Left ventricle myocardium inferior (tissue), 1 donor: Measurements from ENCODE around the gene INAFM2. TPM values are rescaled to one million over a fixed set of nuclear protein-coding genes. Genes with fewer than 3 reads are reported as not detected.

Experiments
- DNase-seq: peaks from one replicate; pipeline ENCODE4 v3.0.0-alpha.2; 2020
- H3K27ac ChIP-seq: fragments of 200-600 bp; replicated peaks from 2 replicates; pipeline ENCODE4 v1.8.0; 2021
- H3K27me3 ChIP-seq: fragments of 200-600 bp; 2 replicates; pipeline ENCODE4 v1.8.0; 2021; ENCODE audit warnings: low read depth
- H3K36me3 ChIP-seq: fragments of 200-600 bp; 2 replicates; pipeline ENCODE4 v1.8.0; 2021
- H3K4me1 ChIP-seq: fragments of 200-600 bp; 2 replicates; pipeline ENCODE4 v1.8.0; 2021
- H3K4me3 ChIP-seq: fragments of 200-600 bp; 2 replicates; pipeline ENCODE4 v1.8.0; 2021; ENCODE audit warnings: mild to moderate bottlenecking, moderate library complexity
- H3K9me3 ChIP-seq: fragments of 200-600 bp; replicated peaks from 2 replicates; pipeline ENCODE4 v1.8.0; 2021
- intact Hi-C: fragments of 100-400 bp; cut with micrococcal nuclease; formaldehyde crosslinking; loops from one replicate; pipeline ENCODE4 v1.11.0; 2022
- total RNA-seq: library from RNA; stranded (reverse); fragmentation: NEBNext Ultra II Directional; extraction: Animal tissue kit (Norgen Biotek cat#: 25700); gene quantifications from one replicate; pipeline ENCODE4 v1.2.1, GENCODE V29; 2021
- TF ChIP-seq, protein P1 (sequence below): fragments of 200-600 bp; IDR thresholded peaks from 2 replicates; pipeline ENCODE4 v1.8.0; 2021; ENCODE audit warnings: antibody characterized with exemption, mild to moderate bottlenecking, borderline replicate concordance
- donor health status: DM: no; HTN: yes; CAD: no; lungs with severe emphysema.

The INAFM2 gene
- total RNA-seq, 1 donor from 2014 or later = 52.7 TPM

GRCh38 chr15:40298216-40298935 is 25.1 kb upstream of the INAFM2 start:
- TF ChIP-seq, protein P1, sequence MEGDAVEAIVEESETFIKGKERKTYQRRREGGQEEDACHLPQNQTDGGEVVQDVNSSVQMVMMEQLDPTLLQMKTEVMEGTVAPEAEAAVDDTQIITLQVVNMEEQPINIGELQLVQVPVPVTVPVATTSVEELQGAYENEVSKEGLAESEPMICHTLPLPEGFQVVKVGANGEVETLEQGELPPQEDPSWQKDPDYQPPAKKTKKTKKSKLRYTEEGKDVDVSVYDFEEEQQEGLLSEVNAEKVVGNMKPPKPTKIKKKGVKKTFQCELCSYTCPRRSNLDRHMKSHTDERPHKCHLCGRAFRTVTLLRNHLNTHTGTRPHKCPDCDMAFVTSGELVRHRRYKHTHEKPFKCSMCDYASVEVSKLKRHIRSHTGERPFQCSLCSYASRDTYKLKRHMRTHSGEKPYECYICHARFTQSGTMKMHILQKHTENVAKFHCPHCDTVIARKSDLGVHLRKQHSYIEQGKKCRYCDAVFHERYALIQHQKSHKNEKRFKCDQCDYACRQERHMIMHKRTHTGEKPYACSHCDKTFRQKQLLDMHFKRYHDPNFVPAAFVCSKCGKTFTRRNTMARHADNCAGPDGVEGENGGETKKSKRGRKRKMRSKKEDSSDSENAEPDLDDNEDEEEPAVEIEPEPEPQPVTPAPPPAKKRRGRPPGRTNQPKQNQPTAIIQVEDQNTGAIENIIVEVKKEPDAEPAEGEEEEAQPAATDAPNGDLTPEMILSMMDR = no peak
- Histone ChIP-seq H3K27ac (no peak overlapping the region), H3K9me3 (peaks cover 21% of the 10 kb centered on the region), H3K36me3 (no peaks in the 10 kb centered on the region), H3K4me3 (no peak overlapping the region), H3K4me1 (peaks cover 41% of the 10 kb centered on the region), H3K27me3 (peaks cover 11% of the 10 kb centered on the region)
- no peak for DNase-seq
- intact Hi-C loops = no loop called here

GRCh38 chr15:40300367-40300766 is 23.1 kb upstream of the INAFM2 start:
- TF ChIP-seq, protein P1 = no peak
- H3K27me3 ChIP-seq = peaks cover 5% of the 10 kb centered on the region
- no peaks in the 10 kb centered on the region for H3K36me3 ChIP-seq
- peaks cover 21% of the 10 kb centered on the region for H3K9me3 ChIP-seq
- H3K4me1 ChIP-seq = peaks cover 32% of the 10 kb centered on the region
- DNase-seq = no peak
- no peak overlapping the region for H3K4me3 ChIP-seq
- intact Hi-C loops = no loop called here
- no peak overlapping the region for H3K27ac ChIP-seq

DNA sequence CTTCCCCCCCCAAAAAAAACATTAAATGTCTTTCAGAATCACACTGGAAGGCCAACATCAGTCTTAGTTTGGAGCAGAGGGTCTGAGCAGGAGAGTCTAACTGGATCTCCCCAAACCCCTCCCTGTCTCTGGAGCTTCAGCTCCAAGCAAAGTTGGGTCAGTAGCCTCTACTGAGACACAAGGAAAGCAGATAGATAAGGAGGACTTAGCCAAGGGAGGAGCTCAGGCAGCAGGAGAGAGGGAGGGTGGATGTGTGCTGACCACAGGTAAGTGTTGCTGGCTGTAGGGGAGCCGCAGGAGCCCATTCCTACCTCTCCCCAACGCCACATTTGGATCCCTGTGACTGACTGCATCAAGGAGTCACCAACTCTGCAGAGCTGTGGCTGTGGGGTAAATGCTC is 22.7 kb upstream of the INAFM2 start:
- Histone ChIP-seq H3K27me3 (peaks cover 5% of the 10 kb centered on the region), H3K36me3 (no peaks in the 10 kb centered on the region), H3K9me3 (peaks cover 21% of the 10 kb centered on the region), H3K27ac (peak overlapping the region; percentile 43), H3K4me3 (no peak overlapping the region), H3K4me1 (peaks cover 28% of the 10 kb centered on the region)
- intact Hi-C loops = no loop called here
- TF ChIP-seq, protein P1 = no peak
- DNase-seq = no peak

DNA sequence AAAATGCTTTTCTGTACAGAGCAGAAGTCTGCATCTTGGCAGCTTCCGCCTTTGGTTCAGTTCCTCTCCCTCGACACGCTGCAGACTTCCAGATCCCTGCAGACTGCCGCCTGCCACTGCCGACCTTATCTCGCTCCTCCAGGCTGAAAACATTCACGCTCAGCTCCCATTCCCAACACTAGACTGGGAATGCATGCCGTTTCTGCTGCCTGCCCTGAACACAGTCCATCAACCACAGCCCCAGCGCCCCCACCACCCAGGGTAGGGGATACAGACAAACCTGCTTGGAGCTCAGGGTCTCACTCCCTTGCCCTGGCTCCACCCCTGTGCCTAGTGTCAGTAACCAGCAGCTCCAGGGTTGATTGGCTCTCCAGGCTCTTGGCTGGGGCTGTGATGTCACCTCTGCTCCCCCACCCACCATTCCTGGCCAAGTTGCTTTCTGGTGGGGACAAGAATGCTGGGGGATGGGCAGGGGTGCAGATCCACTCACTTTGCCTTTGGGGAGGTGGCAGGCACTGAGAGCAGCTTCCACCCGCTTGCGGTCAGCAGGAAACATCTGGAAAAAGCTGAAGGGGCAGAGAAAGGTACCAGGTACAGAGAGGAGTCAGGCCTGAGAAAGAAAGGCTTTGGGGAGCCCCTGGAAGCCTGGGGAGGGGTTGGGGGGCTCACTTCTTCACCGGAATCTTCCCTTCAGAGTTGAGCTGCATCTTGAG is 21.9 kb upstream of the INAFM2 start:
- H3K4me3 ChIP-seq = peak overlapping the region; percentile 30
- H3K27ac ChIP-seq = peak overlapping the region; percentile 43
- intact Hi-C loops = no loop called here
- peaks cover 5% of the 10 kb centered on the region for H3K27me3 ChIP-seq
- H3K36me3 ChIP-seq = no peaks in the 10 kb centered on the region
- peaks cover 21% of the 10 kb centered on the region for H3K9me3 ChIP-seq
- peaks cover 23% of the 10 kb centered on the region for H3K4me1 ChIP-seq
- DNase-seq = no peak
- TF ChIP-seq, protein P1 = no peak

DNA sequence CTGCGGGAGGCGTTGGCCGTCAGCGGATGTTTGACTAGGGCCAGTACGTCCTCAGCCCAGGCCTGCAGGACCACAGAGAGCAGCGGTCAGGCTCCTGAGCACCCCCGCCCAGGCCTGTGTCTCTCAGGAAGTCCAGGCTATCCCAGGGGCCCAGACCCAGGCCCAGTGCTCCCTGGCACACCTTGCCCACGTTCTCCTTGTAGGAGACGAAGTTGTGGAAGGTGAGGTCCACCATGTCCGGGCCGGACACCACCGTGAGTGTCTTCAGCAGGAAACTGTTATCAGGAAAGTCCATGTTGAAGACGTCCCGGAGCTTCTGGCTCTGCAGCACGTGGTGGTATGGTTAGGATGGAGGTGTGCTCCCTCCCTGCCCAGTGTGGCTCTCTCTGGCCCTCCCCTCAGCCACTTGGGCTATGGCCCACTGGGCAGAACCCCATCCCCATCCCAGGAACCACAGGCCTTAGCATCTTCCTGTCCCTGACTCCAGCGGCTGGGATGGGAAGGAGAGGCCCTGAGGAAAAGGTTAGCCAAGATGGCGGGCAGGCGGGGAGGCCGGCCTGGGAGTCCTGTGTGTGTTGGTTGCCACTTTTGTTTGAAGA is 21.1 kb upstream of the INAFM2 start:
- H3K27ac ChIP-seq = no peak overlapping the region
- H3K4me3 ChIP-seq = no peak overlapping the region
- H3K9me3 ChIP-seq = peaks cover 21% of the 10 kb centered on the region
- H3K4me1 ChIP-seq = peaks cover 18% of the 10 kb centered on the region
- no peak for DNase-seq
- H3K36me3 ChIP-seq = no peaks in the 10 kb centered on the region
- intact Hi-C loops = no loop called here
- peaks cover 5% of the 10 kb centered on the region for H3K27me3 ChIP-seq
- TF ChIP-seq, protein P1 = no peak
